ENCODE data around the gene CASD1.

GRCh38 chr7:94529516-94529915 is 19.9 kb downstream of the CASD1 start:
- no peak for TF ChIP-seq POLR2AphosphoS5 (IDR thresholded peaks at IDR 0.05; ENCODE audit: low read depth, low read length)
- no peak for TF ChIP-seq POLR2A (IDR thresholded peaks at IDR 0.05; ENCODE audit: low read depth, low read length)
- no peak for TF ChIP-seq SPI1 (IDR thresholded peaks at IDR 0.05; ENCODE audit: low read depth, low read length)
- TF ChIP-seq TAF1 (IDR thresholded peaks at IDR 0.05; ENCODE audit: low read depth, low read length), result no peak
- no peak for TF ChIP-seq PAX5 (IDR thresholded peaks at IDR 0.05; ENCODE audit: insufficient read depth, low read length, severe bottlenecking)
